H4 (cell line): ENCODE results near the gene RPS6KL1. TPM values are rescaled to one million over a fixed set of nuclear protein-coding genes. Genes with fewer than 3 reads are reported as not detected.

Experiments
- DNase-seq: peaks from one replicate; pipeline ENCODE4 v3.0.0-alpha.2; 2015; ENCODE audit warnings: low spot score
- total RNA-seq: library from RNA; depleted of rRNA; stranded (reverse); fragments of >200 nt; shearing (Covaris generic); gene quantifications from 2 replicates; pipeline ENCODE4 v1.2.3, GENCODE V29; 2014

Gene RPS6KL1
- total RNA-seq, 1 experiment from 2014 or later = not detected

GRCh38 chr14:74952180-74952665, 29.2 kb upstream of the RPS6KL1 start:
- no peak for DNase-seq

- DNase-seq = no peak
These were observed 28.6 kb upstream of the RPS6KL1 start for GRCh38 chr14:74951443-74952179.

GRCh38 chr14:74950795-74951442, 27.9 kb upstream of the RPS6KL1 start:
- no peak for DNase-seq

- no peak for DNase-seq
These were observed 27.0 kb upstream of the RPS6KL1 start for GRCh38 chr14:74949859-74950573.

- no peak for DNase-seq
These were observed 26.1 kb upstream of the RPS6KL1 start for GRCh38 chr14:74949191-74949601.

GRCh38 chr14:74948228-74949175, 25.4 kb upstream of the RPS6KL1 start:
- DNase-seq = no peak

GRCh38 chr14:74947353-74948227, 24.5 kb upstream of the RPS6KL1 start:
- DNase-seq = no peak

GRCh38 chr14:74946659-74947281, 23.7 kb upstream of the RPS6KL1 start:
- no peak for DNase-seq

GRCh38 chr14:74945852-74946658, 23.0 kb upstream of the RPS6KL1 start:
- peak; percentile 56 for DNase-seq

- DNase-seq = no peak
These were observed 22.3 kb upstream of the RPS6KL1 start for GRCh38 chr14:74945261-74945851.

- DNase-seq = no peak
These were observed 19.5 kb upstream of the RPS6KL1 start for GRCh38 chr14:74942608-74943007.

GRCh38 chr14:74942181-74942580, 19.1 kb upstream of the RPS6KL1 start:
- DNase-seq = no peak

GRCh38 chr14:74941676-74942097, 18.6 kb upstream of the RPS6KL1 start:
- no peak for DNase-seq

GRCh38 chr14:74940956-74941565, 18.0 kb upstream of the RPS6KL1 start:
- no peak for DNase-seq

- DNase-seq = no peak
These were observed 15.8 kb upstream of the RPS6KL1 start for GRCh38 chr14:74938531-74939495.

- no peak for DNase-seq
These were observed 14.1 kb upstream of the RPS6KL1 start for GRCh38 chr14:74937171-74937570.

GRCh38 chr14:74936731-74937130, 13.7 kb upstream of the RPS6KL1 start:
- DNase-seq = no peak
